ENCODE data around the gene ARID5B.
"Not testable (repeated sequence)": the region's sequence is repeated elsewhere in the genome, so short reads cannot be mapped to it uniquely, and the experiment has no call there.

The ARID5B gene

GRCh38 chr10:61965703-61966395, 64.3 kb downstream of the ARID5B start:
- no peak for DNase-seq

GRCh38 chr10:61967298-61967697, 65.8 kb downstream of the ARID5B start:
- no peak for DNase-seq

- DNase-seq, result peak; percentile 49
Observed at GRCh38 chr10:61970182-61971002, 68.9 kb downstream of the ARID5B start.

- DNase-seq, result peak; percentile 56
Observed at GRCh38 chr10:61971003-61971325, 69.5 kb downstream of the ARID5B start.

GRCh38 chr10:61973169-61973568, 71.7 kb downstream of the ARID5B start:
- DNase-seq, result peak; percentile 34

- DNase-seq, result peak; percentile 51
Observed at GRCh38 chr10:61973906-61974305, 72.4 kb downstream of the ARID5B start.

GRCh38 chr10:61974601-61975390, 73.3 kb downstream of the ARID5B start:
- peak; percentile 78 for DNase-seq

GRCh38 chr10:61975391-61975932, 74.0 kb downstream of the ARID5B start:
- DNase-seq, result peak; percentile 82

GRCh38 chr10:61976951-61977721, 75.6 kb downstream of the ARID5B start:
- not testable (repeated sequence) for DNase-seq

GRCh38 chr10:61978965-61979364, 77.5 kb downstream of the ARID5B start:
- DNase-seq, result no peak

GRCh38 chr10:61981460-61981859, 80.0 kb downstream of the ARID5B start:
- no peak for DNase-seq

GRCh38 chr10:61983255-61983654, 81.8 kb downstream of the ARID5B start:
- DNase-seq, result no peak

GRCh38 chr10:61984803-61985418, 83.4 kb downstream of the ARID5B start:
- DNase-seq, result no peak

GRCh38 chr10:61985715-61986114, 84.2 kb downstream of the ARID5B start:
- DNase-seq, result no peak

GRCh38 chr10:61986382-61986781, 84.9 kb downstream of the ARID5B start:
- no peak for DNase-seq

- DNase-seq, result no peak
Observed at GRCh38 chr10:61986788-61987492, 85.4 kb downstream of the ARID5B start.

- no peak for DNase-seq
Observed at GRCh38 chr10:61987537-61987936, 86.0 kb downstream of the ARID5B start.

GRCh38 chr10:61987951-61988379, 86.5 kb downstream of the ARID5B start:
- DNase-seq, result no peak

GRCh38 chr10:61989995-61990760, 88.7 kb downstream of the ARID5B start:
- peak; percentile 22 for DNase-seq

- peak; percentile 55 for DNase-seq
Observed at GRCh38 chr10:61990761-61991135, 89.2 kb downstream of the ARID5B start.

- DNase-seq, result no peak
Observed at GRCh38 chr10:61991166-61991565, 89.7 kb downstream of the ARID5B start.
